ENCODE measurements around the gene DDHD1.

Gene DDHD1

GRCh38 chr14:52987042-52987441 lies 166.1 kb downstream of the DDHD1 start:
- DNase-seq: no peak
